BE2C (cell line): ENCODE data around the gene CAVIN1.
"Not testable (repeated sequence)": the region's sequence is repeated elsewhere in the genome, so short reads cannot be mapped to it uniquely, and the experiment has no call there.

Experiments used
- DNase-seq: peaks from one replicate; pipeline ENCODE4 v3.0.0-alpha.2; 2020
- H3K27me3 ChIP-seq: fragments of 250-450 bp; sonication (Bioruptor Pico); 2 replicates; pipeline ENCODE4 v1.5.1; 2020; ENCODE audit warnings: mild to moderate bottlenecking
- H3K36me3 ChIP-seq: fragments of 250-450 bp; sonication (Bioruptor Pico); 2 replicates; pipeline ENCODE4 v1.5.1; 2020; ENCODE audit warnings: mild to moderate bottlenecking
- H3K4me1 ChIP-seq: fragments of 250-450 bp; sonication (Bioruptor Pico); 2 replicates; pipeline ENCODE4 v1.5.1; 2020
- H3K4me3 ChIP-seq: 2 replicates; pipeline ENCODE4 v1.5.1; 2011; ENCODE audit warnings: low read depth, low read length
- H3K9me3 ChIP-seq: fragments of 250-450 bp; sonication (Bioruptor Pico); 2 replicates; pipeline ENCODE4 v1.5.1; 2020
- TF ChIP-seq, protein P1 (sequence below): IDR thresholded peaks from 2 replicates; pipeline ENCODE4 v1.5.1; 2012; ENCODE audit warnings: mild to moderate bottlenecking, low read depth, low read length

The CAVIN1 gene

DNA sequence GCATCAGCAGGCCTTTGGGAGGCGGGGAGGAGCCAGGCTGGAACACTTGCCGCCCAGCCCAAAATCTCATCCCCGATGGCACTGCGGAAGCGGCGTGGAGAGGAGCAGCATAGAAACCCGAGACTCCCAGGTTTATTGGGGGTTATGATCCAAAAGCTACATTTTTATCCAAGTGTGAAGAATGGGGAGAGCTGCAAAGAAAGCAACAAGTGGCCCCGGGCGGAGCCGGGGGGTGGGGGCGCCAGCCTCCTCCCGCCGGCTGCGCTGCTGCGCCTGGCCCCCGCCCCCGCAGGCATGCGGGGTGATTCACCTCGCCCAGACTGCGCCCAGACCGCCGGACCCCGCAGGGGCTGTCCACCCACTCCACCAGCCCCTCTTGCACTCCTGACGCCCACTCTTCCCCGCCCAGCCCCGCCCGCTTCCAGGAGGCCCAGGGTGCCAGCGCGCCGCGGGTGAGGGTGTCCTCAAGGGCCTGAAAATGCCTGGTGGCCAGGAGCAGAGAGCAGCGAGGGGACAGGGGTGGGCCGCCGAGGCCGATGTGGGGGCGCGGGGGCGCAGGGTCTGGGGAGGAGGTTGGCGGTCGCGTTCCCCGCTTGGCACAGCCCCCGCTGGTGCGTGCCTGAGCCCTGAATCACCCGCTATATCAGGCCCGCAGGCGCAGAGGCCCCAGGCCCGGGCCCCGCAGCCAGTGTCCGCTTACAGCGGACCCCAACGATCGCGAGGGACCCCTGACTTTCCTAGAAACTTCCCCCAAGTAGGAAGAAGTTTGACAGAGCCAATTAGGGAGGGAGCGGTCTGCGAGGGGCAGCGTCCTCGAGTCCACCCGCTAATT, 1.3 kb downstream of the CAVIN1 start:
- no peak for DNase-seq
- H3K4me1 ChIP-seq, result no peaks in the 10 kb centered on the region
- H3K27me3 ChIP-seq, result peaks cover 58% of the 10 kb centered on the region
- TF ChIP-seq, protein P1, sequence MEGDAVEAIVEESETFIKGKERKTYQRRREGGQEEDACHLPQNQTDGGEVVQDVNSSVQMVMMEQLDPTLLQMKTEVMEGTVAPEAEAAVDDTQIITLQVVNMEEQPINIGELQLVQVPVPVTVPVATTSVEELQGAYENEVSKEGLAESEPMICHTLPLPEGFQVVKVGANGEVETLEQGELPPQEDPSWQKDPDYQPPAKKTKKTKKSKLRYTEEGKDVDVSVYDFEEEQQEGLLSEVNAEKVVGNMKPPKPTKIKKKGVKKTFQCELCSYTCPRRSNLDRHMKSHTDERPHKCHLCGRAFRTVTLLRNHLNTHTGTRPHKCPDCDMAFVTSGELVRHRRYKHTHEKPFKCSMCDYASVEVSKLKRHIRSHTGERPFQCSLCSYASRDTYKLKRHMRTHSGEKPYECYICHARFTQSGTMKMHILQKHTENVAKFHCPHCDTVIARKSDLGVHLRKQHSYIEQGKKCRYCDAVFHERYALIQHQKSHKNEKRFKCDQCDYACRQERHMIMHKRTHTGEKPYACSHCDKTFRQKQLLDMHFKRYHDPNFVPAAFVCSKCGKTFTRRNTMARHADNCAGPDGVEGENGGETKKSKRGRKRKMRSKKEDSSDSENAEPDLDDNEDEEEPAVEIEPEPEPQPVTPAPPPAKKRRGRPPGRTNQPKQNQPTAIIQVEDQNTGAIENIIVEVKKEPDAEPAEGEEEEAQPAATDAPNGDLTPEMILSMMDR, result no peak
- H3K4me3 ChIP-seq, result peak overlapping the region; percentile 31
- no peaks in the 10 kb centered on the region for H3K9me3 ChIP-seq
- H3K36me3 ChIP-seq, result no peaks in the 10 kb centered on the region

DNA sequence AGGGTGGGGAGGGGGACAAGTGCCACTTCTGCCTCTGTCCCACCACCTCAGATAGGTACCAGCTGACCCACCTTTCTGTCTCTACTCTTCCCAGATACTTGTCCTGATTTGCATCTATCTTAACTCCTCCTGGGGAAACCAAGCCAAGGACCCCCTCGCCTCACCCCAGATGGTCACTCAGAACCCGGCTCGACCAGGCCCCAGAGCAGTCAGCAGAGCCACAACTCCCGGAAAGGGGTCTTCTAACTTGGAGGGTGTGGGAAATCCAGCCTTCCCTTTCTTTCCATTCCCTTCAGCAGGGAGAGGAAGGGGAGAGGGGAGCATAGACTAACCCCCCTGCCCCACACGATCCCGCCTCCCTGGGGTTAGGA, 1.9 kb downstream of the CAVIN1 start:
- no peaks in the 10 kb centered on the region for H3K4me1 ChIP-seq
- no peak overlapping the region for H3K4me3 ChIP-seq
- TF ChIP-seq, protein P1, result no peak
- DNase-seq, result no peak
- no peaks in the 10 kb centered on the region for H3K9me3 ChIP-seq
- H3K27me3 ChIP-seq, result peaks cover 58% of the 10 kb centered on the region
- H3K36me3 ChIP-seq, result no peaks in the 10 kb centered on the region

DNA sequence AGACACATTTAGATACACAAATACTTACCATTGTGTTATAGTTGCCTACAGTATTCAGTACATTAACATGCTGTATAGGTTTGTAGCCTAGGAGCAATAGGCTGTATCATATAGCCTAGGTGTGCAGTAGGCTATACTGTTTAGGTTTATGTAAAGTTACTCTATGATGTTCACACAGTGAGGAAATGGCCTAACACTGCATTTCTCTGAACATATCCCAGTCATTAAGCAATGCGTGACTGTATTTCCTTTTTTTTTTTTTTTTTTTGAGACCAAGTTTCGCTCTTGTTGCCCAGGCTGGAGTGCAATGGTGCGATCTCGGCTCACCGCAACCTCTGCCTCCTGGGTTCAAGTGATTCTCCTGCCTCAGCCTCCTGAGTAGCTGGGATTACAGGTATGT, 5.1 kb downstream of the CAVIN1 start:
- H3K4me1 ChIP-seq, DNase-seq: not testable (repeated sequence)

DNA sequence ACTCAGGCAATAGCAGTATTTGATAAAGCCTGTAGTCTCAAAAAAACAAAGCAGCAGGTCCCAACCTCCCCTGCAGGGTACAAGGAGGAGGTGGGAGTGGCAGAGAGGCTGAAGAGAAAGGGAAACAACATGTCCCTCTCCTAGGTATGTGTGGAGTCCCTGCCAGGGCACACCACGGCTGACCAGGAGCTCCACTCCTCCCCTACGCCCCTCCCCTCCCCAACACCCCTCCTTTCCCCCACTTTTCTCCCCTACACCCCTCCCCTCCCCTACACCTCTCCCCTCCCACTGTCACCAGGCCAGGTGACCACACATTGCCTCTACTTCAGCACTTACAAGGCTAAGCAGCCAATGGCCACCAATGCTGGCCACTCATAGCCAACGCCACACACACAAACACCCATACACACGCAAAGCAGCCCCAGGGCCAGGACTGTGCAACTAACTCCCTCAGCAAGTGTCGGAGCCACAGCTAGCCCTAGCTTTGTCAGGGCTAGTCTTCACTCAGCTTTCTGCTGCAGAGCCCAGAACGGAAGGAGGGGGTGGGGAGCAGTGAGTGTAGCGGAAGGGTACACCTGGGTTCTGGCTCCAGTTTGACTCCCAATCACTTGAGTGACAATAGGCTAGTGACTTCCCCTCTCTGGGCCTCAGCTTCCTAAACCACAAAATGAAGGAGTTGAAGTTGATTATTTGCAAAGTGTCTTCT, 8.2 kb downstream of the CAVIN1 start:
- Histone ChIP-seq H3K27me3 (peaks cover 6% of the 10 kb centered on the region), H3K4me3 (no peak overlapping the region), H3K4me1 (no peaks in the 10 kb centered on the region), H3K9me3 (no peaks in the 10 kb centered on the region), H3K36me3 (no peaks in the 10 kb centered on the region)
- no peak for DNase-seq
- TF ChIP-seq, protein P1, result no peak

More for the DNA sequence above, 5.1 kb downstream of the CAVIN1 start:
- not testable (repeated sequence) for H3K4me3 ChIP-seq, H3K36me3 ChIP-seq, H3K9me3 ChIP-seq
- peaks cover 35% of the 10 kb centered on the region for H3K27me3 ChIP-seq

DNA sequence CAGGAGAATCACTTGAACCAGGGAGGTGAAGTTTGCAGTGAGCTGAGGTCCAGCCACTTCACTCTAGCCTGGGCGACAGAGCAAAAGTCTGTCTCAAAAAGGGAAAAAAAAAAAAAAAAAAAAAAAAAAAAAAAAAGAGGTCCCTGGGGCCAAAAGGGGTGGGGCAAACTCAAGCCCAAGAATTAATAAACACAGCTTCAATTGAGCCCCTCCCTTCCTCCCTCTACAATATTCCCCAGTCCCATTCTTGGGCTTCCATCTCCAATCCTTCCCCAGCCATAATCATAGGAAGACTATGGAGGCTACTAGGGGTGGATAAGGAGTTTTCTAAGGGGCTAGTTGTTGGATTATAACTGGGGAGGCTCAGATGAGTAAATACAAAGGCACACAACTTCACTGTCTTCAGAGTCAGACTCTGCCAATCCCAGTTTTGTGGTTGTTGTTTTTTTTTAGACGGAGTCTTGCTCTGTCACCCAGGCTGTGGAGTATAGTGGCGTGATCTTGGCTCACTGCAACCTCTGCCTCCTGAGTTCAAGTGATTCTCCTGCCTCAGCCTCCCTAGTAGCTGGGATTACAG, 9.5 kb downstream of the CAVIN1 start:
- Histone ChIP-seq H3K27me3 (no peaks in the 10 kb centered on the region), H3K9me3 (no peaks in the 10 kb centered on the region), H3K4me1 (no peaks in the 10 kb centered on the region), H3K36me3 (no peaks in the 10 kb centered on the region), H3K4me3 (no peak overlapping the region)
- TF ChIP-seq, protein P1, result no peak
- no peak for DNase-seq

DNA sequence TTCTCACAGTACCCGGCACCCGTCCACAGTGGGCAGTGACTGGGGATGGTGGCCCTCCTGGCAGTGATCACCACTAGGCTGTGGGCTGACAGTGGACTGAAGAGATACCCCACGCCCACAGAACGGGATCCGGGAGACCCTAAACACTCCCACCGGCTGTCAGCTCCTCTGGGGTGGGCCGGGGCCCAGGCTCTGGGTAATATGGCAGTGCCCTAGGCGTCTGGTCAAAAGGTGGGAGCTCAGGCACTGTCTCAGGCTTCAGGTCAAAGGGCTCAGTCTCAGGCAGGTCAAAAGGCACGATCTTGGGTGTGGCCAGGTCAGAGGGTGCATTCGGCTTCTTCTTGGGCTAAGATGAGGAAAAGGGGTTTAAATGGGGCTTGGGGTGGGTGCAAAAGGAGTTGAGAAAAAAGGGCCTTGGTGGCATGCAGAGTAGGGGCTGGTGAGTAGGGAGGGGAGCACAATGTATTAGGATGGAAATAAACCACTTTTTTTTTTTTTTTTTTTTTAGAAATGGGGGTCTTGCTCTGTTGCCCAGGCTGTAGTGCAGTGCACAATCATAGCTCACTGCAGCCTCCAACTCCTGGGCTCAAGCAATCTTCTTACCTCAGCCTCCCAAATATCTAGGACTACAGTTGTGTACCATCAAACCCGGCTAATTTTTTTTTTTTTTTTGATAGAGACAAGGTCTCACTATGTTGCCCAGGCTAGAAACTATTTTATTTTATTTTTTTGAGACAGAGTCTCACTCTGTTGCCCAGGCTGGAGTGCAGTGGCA, 11.0 kb downstream of the CAVIN1 start:
- H3K27me3 ChIP-seq, result no peaks in the 10 kb centered on the region
- no peak overlapping the region for H3K4me3 ChIP-seq
- TF ChIP-seq, protein P1, result no peak
- no peaks in the 10 kb centered on the region for H3K36me3 ChIP-seq
- no peak for DNase-seq
- H3K9me3 ChIP-seq, result no peaks in the 10 kb centered on the region
- no peaks in the 10 kb centered on the region; the same call in 1 of the 2 replicates for H3K4me1 ChIP-seq
